Astrocyte (in vitro differentiated cells and primary cell): ENCODE results near the gene PTPRB. TPM values are rescaled to one million over a fixed set of nuclear protein-coding genes. Genes with fewer than 3 reads are reported as not detected.

Source experiments
- DNase-seq: peaks from one replicate; pipeline ENCODE4 v3.0.0-alpha.2; 2010; ENCODE audit warnings: low read depth
- FAIRE-seq: peaks from 2 replicates; lab custom pipeline; 2011; peaks lifted over from hg19 to GRCh38; lab: Jason Lieb, UNC
- H2AFZ ChIP-seq: 2 replicates; pipeline ENCODE4 v1.6.0; 2012; ENCODE audit warnings: low read depth, low read length, inconsistent platforms
- H3K27ac ChIP-seq: 2 replicates; pipeline ENCODE4 v1.5.1; 2011; ENCODE audit warnings: low read depth, low read length, inconsistent platforms
- H3K27me3 ChIP-seq: 2 replicates; pipeline ENCODE4 v1.6.0; 2011; ENCODE audit warnings: low read length, inconsistent platforms; ENCODE audit not compliant: insufficient read depth
- H3K36me3 ChIP-seq: 2 replicates; pipeline ENCODE4 v1.5.1; 2011; ENCODE audit warnings: low read length, inconsistent platforms; ENCODE audit not compliant: insufficient read depth
- H3K4me1 ChIP-seq: 2 replicates; pipeline ENCODE4 v1.5.1; 2011; ENCODE audit warnings: low read length, inconsistent platforms; ENCODE audit not compliant: insufficient read depth
- H3K4me2 ChIP-seq: 2 replicates; pipeline ENCODE4 v1.6.0; 2012; ENCODE audit warnings: low read length, inconsistent platforms
- H3K4me3 ChIP-seq: 2 replicates; pipeline ENCODE4 v1.5.1; 2011; ENCODE audit warnings: low read depth, mild to moderate bottlenecking, low read length, inconsistent platforms; ENCODE audit not compliant: insufficient read depth
- H3K79me2 ChIP-seq: 2 replicates; pipeline ENCODE4 v1.6.0; 2012; ENCODE audit warnings: mild to moderate bottlenecking, low read length, inconsistent platforms; ENCODE audit not compliant: insufficient read depth
- H3K9ac ChIP-seq: 2 replicates; pipeline ENCODE4 v1.6.0; 2012; ENCODE audit warnings: mild to moderate bottlenecking, low read length, inconsistent platforms
- H3K9me3 ChIP-seq: 2 replicates; pipeline ENCODE4 v1.5.1; 2012; ENCODE audit warnings: low read depth, mild to moderate bottlenecking, low read length, inconsistent platforms; ENCODE audit not compliant: insufficient read depth
- H4K20me1 ChIP-seq: 2 replicates; pipeline ENCODE4 v1.6.0; 2012; ENCODE audit warnings: low read length, inconsistent platforms; ENCODE audit not compliant: insufficient read depth
- H3K27ac Mint-ChIP-seq: one replicate; pipeline ENCODE4 v1.8.0; 2021; ENCODE audit warnings: mild to moderate bottlenecking, mixed read lengths; ENCODE audit not compliant: unreplicated experiment
- H3K27me3 Mint-ChIP-seq: one replicate; pipeline ENCODE4 v1.8.0; 2021; ENCODE audit warnings: low read depth, mixed read lengths; ENCODE audit not compliant: unreplicated experiment
- H3K36me3 Mint-ChIP-seq: one replicate; pipeline ENCODE4 v1.8.0; 2021; ENCODE audit warnings: low read depth, mixed read lengths; ENCODE audit not compliant: unreplicated experiment
- H3K4me1 Mint-ChIP-seq: one replicate; pipeline ENCODE4 v1.8.0; 2021; ENCODE audit warnings: low read depth, mixed read lengths; ENCODE audit not compliant: unreplicated experiment
- H3K4me3 Mint-ChIP-seq: one replicate; pipeline ENCODE4 v1.8.0; 2021; ENCODE audit warnings: mild to moderate bottlenecking, moderate library complexity, mixed read lengths; ENCODE audit not compliant: unreplicated experiment
- H3K9me3 Mint-ChIP-seq: one replicate; pipeline ENCODE4 v1.8.0; 2021; ENCODE audit warnings: mild to moderate bottlenecking, mixed read lengths; ENCODE audit not compliant: unreplicated experiment
- CTCF ChIP-seq: IDR thresholded peaks from 2 replicates; pipeline ENCODE4 v1.5.1; 2011; ENCODE audit warnings: low read depth, mild to moderate bottlenecking, inconsistent platforms, low read length, moderate library complexity; ENCODE audit not compliant: insufficient read depth
- EZH2 ChIP-seq: IDR thresholded peaks from 2 replicates; pipeline ENCODE4 v1.6.1; 2012; ENCODE audit warnings: mild to moderate bottlenecking, low read length, inconsistent platforms; ENCODE audit not compliant: insufficient read depth
- total RNA-seq: library from RNA; stranded (reverse); gene quantifications from 2 replicates; pipeline ENCODE4 v1.2.1, GENCODE V29; 2021

PTPRB gene
- total RNA-seq, 1 donor from 2014 or later: 2.5 TPM

GRCh38 chr12:70576341-70577282 lies 60.6 kb downstream of the PTPRB start:
- TF ChIP-seq CTCF: peak; percentile 89
- no peak for TF ChIP-seq EZH2
- FAIRE-seq (peak; percentile 97), DNase-seq (peak; percentile 73)
- peak overlapping the region; percentile 36 for H3K9ac ChIP-seq
- H3K79me2 ChIP-seq: no peaks in the 10 kb centered on the region
- Mint-ChIP-seq H3K4me3 (no peak overlapping the region), H3K9me3 (no peaks in the 10 kb centered on the region), H3K27me3 (no peaks in the 10 kb centered on the region), H3K27ac (no peak overlapping the region), H3K36me3 (no peaks in the 10 kb centered on the region), H3K4me1 (peaks cover 2% of the 10 kb centered on the region)
- no peaks in the 10 kb centered on the region for H4K20me1 ChIP-seq
- H3K27ac ChIP-seq: no peak overlapping the region
- no peak overlapping the region for H2AFZ ChIP-seq
- H3K27me3 ChIP-seq: no peaks in the 10 kb centered on the region
- no peak overlapping the region for H3K4me3 ChIP-seq
- no peaks in the 10 kb centered on the region for H3K9me3 ChIP-seq
- H3K4me1 ChIP-seq: no peaks in the 10 kb centered on the region
- no peaks in the 10 kb centered on the region for H3K36me3 ChIP-seq
- H3K4me2 ChIP-seq: peak overlapping the region; percentile 45

GRCh38 chr12:70571705-70572268 lies 65.4 kb downstream of the PTPRB start:
- Histone ChIP-seq H3K4me1 (no peaks in the 10 kb centered on the region), H3K4me2 (no peak overlapping the region), H3K4me3 (no peak overlapping the region), H3K36me3 (peaks cover 8% of the 10 kb centered on the region), H3K27me3 (no peaks in the 10 kb centered on the region), H3K9me3 (no peaks in the 10 kb centered on the region), H4K20me1 (no peaks in the 10 kb centered on the region), H2AFZ (no peak overlapping the region), H3K79me2 (no peaks in the 10 kb centered on the region), H3K27ac (no peak overlapping the region), H3K9ac (no peak overlapping the region)
- no peak overlapping the region for H3K27ac Mint-ChIP-seq
- DNase-seq (no peak), FAIRE-seq (no peak)
- peaks cover 2% of the 10 kb centered on the region for H3K9me3 Mint-ChIP-seq
- H3K4me3 Mint-ChIP-seq: no peak overlapping the region
- TF ChIP-seq CTCF (no peak), EZH2 (no peak)
- H3K4me1 Mint-ChIP-seq: no peaks in the 10 kb centered on the region
- H3K27me3 Mint-ChIP-seq: no peaks in the 10 kb centered on the region
- H3K36me3 Mint-ChIP-seq: peaks cover under 1% of the 10 kb centered on the region
